Stimulated activated CD8-positive, alpha-beta memory T cell treated with anti-CD3 and anti-CD28 coated beads, Interleukin-2, amount 100 ng/mL, for 48 hours (primary cell): ENCODE measurements around the gene NOP9.
"Not testable (repeated sequence)": the region's sequence is repeated elsewhere in the genome, so short reads cannot be mapped to it uniquely, and the experiment has no call there.

Experiments used
- DNase-seq, 2 donors: peaks; one replicate each; pipeline ENCODE4 v3.0.0-alpha.2; 2020; ENCODE audit warnings: low read depth in 2 of 2

NOP9 gene

GRCh38 chr14:24349742-24350141 is 50.1 kb downstream of the NOP9 start:
- DNase-seq: no peak

DNA sequence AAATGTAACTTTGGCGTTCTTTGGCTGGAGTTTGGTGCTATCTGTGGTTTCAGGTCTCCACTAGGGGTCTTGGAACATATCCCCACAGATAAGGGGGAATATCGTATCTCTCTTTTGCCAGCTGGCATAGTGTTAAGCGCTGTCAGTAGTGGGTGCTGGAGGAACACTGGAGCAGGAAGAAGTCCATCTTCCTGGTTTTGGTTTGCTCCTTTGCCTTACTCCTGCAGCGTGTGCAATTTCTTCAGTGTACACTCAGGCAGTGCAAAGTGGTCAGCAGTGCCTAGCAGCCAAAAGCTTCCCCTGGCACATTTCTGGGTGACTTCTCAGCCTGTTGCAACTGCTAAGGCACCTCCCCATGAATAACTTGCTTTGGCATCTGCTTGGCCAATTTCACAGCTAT is 51.9 kb downstream of the NOP9 start:
- DNase-seq: no peak

DNA sequence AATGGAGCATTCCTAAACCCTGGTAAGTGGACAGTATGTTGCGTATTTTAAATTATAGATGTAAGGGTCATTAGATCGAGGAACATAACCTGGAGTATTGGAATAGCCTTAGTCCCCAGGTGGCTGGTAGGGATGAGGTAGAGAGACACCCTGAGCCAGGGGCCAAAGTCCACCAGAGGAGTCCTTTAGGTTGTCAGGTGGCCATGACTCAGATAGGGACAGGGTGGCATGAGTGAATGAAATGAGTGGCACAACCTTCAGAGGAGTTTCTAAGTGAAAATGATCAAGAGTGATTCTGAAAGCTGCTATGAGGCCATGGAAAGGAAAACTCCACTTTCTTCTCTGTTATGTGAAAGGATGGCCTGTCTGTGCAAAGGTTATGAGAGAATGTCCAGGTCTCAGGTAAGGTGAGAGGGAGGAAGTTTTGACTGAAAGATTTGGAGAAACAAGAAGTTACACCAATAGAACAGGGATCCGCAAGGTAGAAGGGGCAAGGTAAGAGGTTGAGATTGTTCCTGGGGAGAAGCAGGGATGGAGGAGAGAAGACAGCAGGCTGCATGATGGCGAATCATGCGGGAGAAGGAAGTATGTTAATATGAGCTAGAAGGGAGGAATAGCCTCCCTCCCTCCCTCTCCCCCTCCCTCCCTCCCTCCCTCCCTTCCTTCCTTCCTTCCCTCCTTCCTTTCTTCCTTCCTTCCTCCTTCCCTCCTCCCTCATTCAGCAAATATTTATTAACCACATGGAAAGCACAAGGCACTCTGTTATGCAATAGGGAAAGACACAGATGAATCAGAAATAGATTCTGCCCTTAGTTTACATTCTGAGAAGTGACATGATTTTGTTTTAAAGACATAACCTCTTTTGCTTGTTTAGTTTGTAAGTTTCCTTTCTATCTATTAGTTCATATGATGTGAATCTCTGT is 54.2 kb downstream of the NOP9 start:
- DNase-seq: no peak

- not testable (repeated sequence) for DNase-seq
Measured at GRCh38 chr14:24354482-24354825, 54.8 kb downstream of the NOP9 start.

DNA sequence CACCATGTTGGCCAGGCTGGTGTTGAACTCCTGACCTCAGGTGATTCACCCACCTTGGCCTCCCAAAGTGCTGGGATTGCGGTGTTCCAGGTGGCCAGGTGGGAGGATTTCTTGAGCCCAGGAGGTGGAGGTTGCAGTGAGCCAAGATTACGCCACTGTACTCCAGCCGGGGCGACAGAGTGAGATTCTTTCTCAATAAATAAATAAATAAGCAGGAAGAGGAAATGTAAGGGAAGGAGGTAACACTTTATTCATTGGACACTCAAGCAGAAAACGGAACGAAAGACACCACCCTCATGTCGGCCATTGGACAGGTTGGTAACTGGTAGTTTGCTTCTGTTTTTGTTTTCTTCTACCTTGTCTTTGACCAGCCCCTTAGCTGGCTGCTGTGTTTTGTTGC is 55.4 kb downstream of the NOP9 start:
- no peak for DNase-seq

- DNase-seq: no peak
Measured at GRCh38 chr14:24356208-24356607, 56.6 kb downstream of the NOP9 start.
